Amygdala (tissue), 56 donors: ENCODE measurements around the gene PLCZ1.

Source experiments
- DNase-seq, 56 donors: peaks; one replicate each; lab custom pipeline; 2025; lab: John Stamatoyannopoulos, UW

The PLCZ1 gene

DNA sequence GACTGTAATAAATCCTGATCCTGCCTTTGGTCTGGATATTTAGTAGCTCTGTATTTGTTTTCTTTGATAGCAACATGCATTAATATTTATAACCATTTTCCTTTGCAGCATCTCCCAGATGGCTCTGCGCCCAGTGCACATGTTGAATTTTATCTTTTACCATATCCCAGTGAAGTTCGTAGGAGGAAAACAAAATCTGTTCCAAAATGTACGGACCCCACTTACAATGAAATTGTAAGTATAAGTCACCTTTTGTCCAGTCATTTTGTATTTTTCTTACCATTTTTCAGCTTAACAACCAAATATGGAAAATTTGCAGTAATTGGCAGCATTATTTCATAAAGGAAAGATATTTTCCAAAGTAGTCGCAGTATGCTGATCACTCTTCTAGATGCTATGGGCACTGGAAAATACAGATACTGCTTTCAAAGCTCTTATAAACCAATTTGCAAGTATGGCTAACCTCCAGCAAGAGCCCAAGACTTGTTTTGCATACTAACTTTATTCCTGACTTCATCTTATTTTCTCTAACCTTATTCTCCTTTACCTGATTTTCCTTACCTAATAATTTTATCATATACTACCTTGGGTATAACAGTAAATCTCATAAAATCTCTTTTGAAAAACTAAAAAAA is 97.4 kb downstream of the PLCZ1 start:
- peak in 1 of 56 donors; percentile 19 for DNase-seq

DNA sequence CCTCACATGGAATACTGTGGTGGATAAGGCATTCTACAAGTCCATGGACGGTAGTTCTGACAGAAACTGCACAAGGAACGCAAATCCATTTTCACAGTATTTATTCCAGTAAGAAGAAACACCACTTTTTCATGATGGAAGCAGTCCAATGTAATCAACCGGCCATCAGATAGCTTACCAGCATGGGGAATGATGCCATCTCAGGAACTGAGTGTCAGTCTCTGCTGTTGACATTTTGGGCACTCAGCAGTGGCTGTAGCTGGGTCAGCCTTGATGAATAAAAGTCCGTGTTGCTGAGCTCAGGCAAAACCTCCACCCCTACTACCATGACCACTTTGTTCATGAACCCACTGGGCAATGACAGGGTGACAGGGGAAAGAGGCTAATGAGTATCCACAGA is 103.4 kb downstream of the PLCZ1 start:
- no peak for DNase-seq
